Breast epithelium (tissue), 4 donors: Measurements from ENCODE around the gene LONP2. TPM values are rescaled to one million over a fixed set of nuclear protein-coding genes. Genes with fewer than 3 reads are reported as not detected.

Experiments used
- DNase-seq, 2 donors: peaks; one replicate each; pipeline ENCODE4 v3.0.0-alpha.2; 2019; ENCODE audit warnings: low spot score in 2 of 2
- H3K27ac ChIP-seq, 2 donors: fragments of 200-600 bp; sonication (generic) in 1 of 2; one replicate each; pipeline ENCODE4 v1.5.1; 2016 to 2019; ENCODE audit warnings: mild to moderate bottlenecking in 1 of 2
- H3K27me3 ChIP-seq, 2 donors: fragments of 200-600 bp; sonication (generic) in 1 of 2; one replicate each; pipeline versions ENCODE4 v1.5.1 to v1.6.0; 2017 to 2019; ENCODE audit warnings: control low read depth in 1 of 2, mild to moderate bottlenecking in 1 of 2
- H3K36me3 ChIP-seq: fragments of 200-600 bp; one replicate; pipeline ENCODE4 v1.5.1; 2019
- H3K4me1 ChIP-seq, 2 donors: fragments of 200-600 bp; sonication (generic); one replicate each; pipeline ENCODE4 v1.5.1; 2016 to 2019; ENCODE audit warnings: control low read depth in 1 of 2
- H3K4me3 ChIP-seq, 3 donors: fragments of 200-600 bp; sonication (generic); 1 replicate in 2 of 3; 2 replicates in 1 of 3; pipeline ENCODE4 v1.5.1; 2016 to 2019; ENCODE audit warnings: mild to moderate bottlenecking in 3 of 3, moderate library complexity in 2 of 3
- H3K9me3 ChIP-seq, 2 donors: fragments of 200-600 bp; sonication (generic) in 1 of 2; one replicate each; pipeline ENCODE4 v1.5.1; 2016 to 2019; ENCODE audit warnings: control low read depth in 1 of 2
- CTCF ChIP-seq, 3 donors: fragments of 450-650 bp; IDR thresholded peaks; one replicate each; pipeline ENCODE4 v1.5.1; 2016 to 2017; ENCODE audit warnings: antibody characterized with exemption in 3 of 3, mild to moderate bottlenecking in 3 of 3, moderate library complexity in 3 of 3
- POLR2A ChIP-seq: fragments of 450-650 bp; IDR thresholded peaks from one replicate; pipeline ENCODE4 v1.6.1; 2016; ENCODE audit warnings: antibody characterized with exemption, mild to moderate bottlenecking, moderate library complexity
- POLR2AphosphoS5 ChIP-seq, 3 donors: sonication (generic); formaldehyde crosslinking; IDR thresholded peaks; one replicate each; pipeline ENCODE4 v1.6.1; 2017; ENCODE audit warnings: antibody characterized with exemption in 3 of 3
- intact Hi-C: fragments of 100-400 bp; cut with DNase I; formaldehyde crosslinking; loops from one replicate; pipeline ENCODE4 v1.15.1; 2023; ENCODE audit warnings: low total_unique reads
- total RNA-seq, 3 donors: library from RNA; depleted of rRNA; stranded (reverse); fragments of >200 nt; gene quantifications; one replicate each; pipeline ENCODE4 v1.1.0, GENCODE V29; 2016

LONP2 gene
- total RNA-seq, 3 donors from 2014 or later = 66.6 to 106 (median 98.9) TPM

GRCh38 chr16:48317614-48318315 is 73.7 kb downstream of the LONP2 start:
- no peak overlapping the region for H3K27ac ChIP-seq
- no peak for DNase-seq

GRCh38 chr16:48318630-48319029 is 74.5 kb downstream of the LONP2 start:
- H3K27ac ChIP-seq = no peak overlapping the region
- peaks cover 5% of the 10 kb centered on the region for H3K36me3 ChIP-seq
- TF ChIP-seq POLR2AphosphoS5 (IDR thresholded peaks at IDR 0.05) = no peak
- TF ChIP-seq POLR2A = no peak
- H3K27me3 ChIP-seq = no peaks in the 10 kb centered on the region
- intact Hi-C loops = no loop called here
- H3K4me3 ChIP-seq = no peak overlapping the region
- peaks cover 0 to 4% of the 10 kb centered on the region in 2 donors for H3K4me1 ChIP-seq
- H3K9me3 ChIP-seq = no peaks in the 10 kb centered on the region
- no peak for DNase-seq

More at GRCh38 chr16:48317614-48318315, 73.7 kb downstream of the LONP2 start:
- intact Hi-C loops = no loop called here
- Histone ChIP-seq H3K4me1 (peaks cover 0 to 4% of the 10 kb centered on the region in 2 donors), H3K36me3 (peaks cover 5% of the 10 kb centered on the region), H3K9me3 (peaks cover 0 to 7% of the 10 kb centered on the region in 2 donors), H3K4me3 (no peak overlapping the region), H3K27me3 (no peaks in the 10 kb centered on the region)
- TF ChIP-seq CTCF (IDR thresholded peaks at IDR 0.05) (no peak), POLR2AphosphoS5 (IDR thresholded peaks at IDR 0.05) (no peak), POLR2A (no peak)

- no peaks in the 10 kb centered on the region for H3K9me3 ChIP-seq
- DNase-seq = no peak
- H3K4me1 ChIP-seq = peaks cover 0 to 4% of the 10 kb centered on the region in 2 donors
- intact Hi-C loops = no loop called here
- peaks cover 5% of the 10 kb centered on the region for H3K36me3 ChIP-seq
- H3K27me3 ChIP-seq = no peaks in the 10 kb centered on the region
- no peak overlapping the region for H3K4me3 ChIP-seq
- no peak overlapping the region for H3K27ac ChIP-seq
- TF ChIP-seq POLR2A = no peak
- no peak for TF ChIP-seq POLR2AphosphoS5 (IDR thresholded peaks at IDR 0.05)
- no peak for TF ChIP-seq CTCF (IDR thresholded peaks at IDR 0.05)
Observed at GRCh38 chr16:48321317-48322036, 77.4 kb downstream of the LONP2 start.

- H3K27ac ChIP-seq = no peak overlapping the region
- intact Hi-C loops = no loop called here
- TF ChIP-seq CTCF (IDR thresholded peaks at IDR 0.05) (no peak), POLR2AphosphoS5 (IDR thresholded peaks at IDR 0.05) (no peak), POLR2A (no peak)
- no peaks in the 10 kb centered on the region for H3K9me3 ChIP-seq
- no peak for DNase-seq
- peaks cover 5% of the 10 kb centered on the region for H3K36me3 ChIP-seq
- H3K27me3 ChIP-seq = no peaks in the 10 kb centered on the region
- H3K4me3 ChIP-seq = no peak overlapping the region
- no peaks in the 10 kb centered on the region for H3K4me1 ChIP-seq
Observed at GRCh38 chr16:48323783-48324775, 80.0 kb downstream of the LONP2 start.

- no peak for DNase-seq
- H3K27ac ChIP-seq = no peak overlapping the region
- H3K4me3 ChIP-seq = no peak overlapping the region
- H3K9me3 ChIP-seq = no peaks in the 10 kb centered on the region
- no peaks in the 10 kb centered on the region for H3K27me3 ChIP-seq
- intact Hi-C loops = no loop called here
- TF ChIP-seq CTCF (IDR thresholded peaks at IDR 0.05) = no peak
- no peak for TF ChIP-seq POLR2A
- no peak for TF ChIP-seq POLR2AphosphoS5 (IDR thresholded peaks at IDR 0.05)
- H3K36me3 ChIP-seq = peaks cover 5% of the 10 kb centered on the region
- no peaks in the 10 kb centered on the region for H3K4me1 ChIP-seq
Observed at GRCh38 chr16:48326915-48327314, 82.8 kb downstream of the LONP2 start.
